GM23248 (cell line): ENCODE results near the gene EMC9. TPM values are rescaled to one million over a fixed set of nuclear protein-coding genes. Genes with fewer than 3 reads are reported as not detected.
"Not testable (repeated sequence)": the region's sequence is repeated elsewhere in the genome, so short reads cannot be mapped to it uniquely, and the experiment has no call there.

Experiments
- DNase-seq: peaks from one replicate; pipeline ENCODE4 v3.0.0-alpha.2; 2015
- H2AFZ ChIP-seq: fragments of 200-600 bp; sonication (generic); 2 replicates; pipeline ENCODE4 v1.6.1; 2016; ENCODE audit warnings: antibody characterized with exemption
- H3F3A ChIP-seq: fragments of 200-600 bp; sonication (generic); 2 replicates; pipeline ENCODE4 v1.6.1; 2016; ENCODE audit warnings: mild to moderate bottlenecking, antibody characterized with exemption, mixed run types; ENCODE audit not compliant: insufficient read depth
- H3K27ac ChIP-seq: fragments of 200-600 bp; sonication (generic); 2 replicates; pipeline ENCODE4 v1.5.1; 2016; ENCODE audit warnings: mild to moderate bottlenecking
- H3K27me3 ChIP-seq: fragments of 200-600 bp; sonication (generic); replicated peaks from 2 replicates; pipeline ENCODE4 v1.6.1; 2016; ENCODE audit warnings: mild to moderate bottlenecking; ENCODE audit not compliant: insufficient read depth
- H3K36me3 ChIP-seq: fragments of 200-600 bp; sonication (generic); 2 replicates; pipeline ENCODE4 v1.6.1; 2016; ENCODE audit warnings: low read depth, mild to moderate bottlenecking
- H3K4me1 ChIP-seq: fragments of 200-600 bp; sonication (generic); 2 replicates; pipeline ENCODE4 v1.6.1; 2016; ENCODE audit warnings: mild to moderate bottlenecking; ENCODE audit not compliant: insufficient read depth
- H3K4me2 ChIP-seq: fragments of 200-600 bp; sonication (generic); one replicate; pipeline ENCODE4 v1.6.1; 2016; ENCODE audit warnings: mild to moderate bottlenecking; ENCODE audit not compliant: unreplicated experiment
- H3K4me3 ChIP-seq: fragments of 200-600 bp; sonication (generic); 2 replicates; pipeline ENCODE4 v1.5.1; 2016; ENCODE audit warnings: mild to moderate bottlenecking
- H3K79me2 ChIP-seq: fragments of 200-600 bp; sonication (generic); 2 replicates; pipeline ENCODE4 v1.6.1; 2016; ENCODE audit warnings: mild to moderate bottlenecking; ENCODE audit not compliant: insufficient read depth
- H3K9ac ChIP-seq: fragments of 200-600 bp; sonication (generic); 2 replicates; pipeline ENCODE4 v1.6.1; 2016; ENCODE audit warnings: mild to moderate bottlenecking
- H3K9me2 ChIP-seq: fragments of 200-600 bp; sonication (generic); 2 replicates; pipeline ENCODE4 v1.6.1; 2016; ENCODE audit warnings: mixed run types, mild to moderate bottlenecking, moderate library complexity; ENCODE audit not compliant: insufficient read depth
- H3K9me3 ChIP-seq: fragments of 200-600 bp; sonication (generic); one replicate; pipeline ENCODE4 v1.6.1; 2017; ENCODE audit warnings: low read depth
- H4K20me1 ChIP-seq: fragments of 200-600 bp; sonication (generic); 2 replicates; pipeline ENCODE4 v1.6.0; 2016; ENCODE audit not compliant: insufficient read depth
- EZH2 ChIP-seq: fragments of 200-600 bp; sonication (generic); IDR thresholded peaks from 2 replicates; pipeline ENCODE4 v1.6.1; 2018; ENCODE audit warnings: antibody characterized with exemption, mild to moderate bottlenecking; ENCODE audit not compliant: insufficient read depth, poor library complexity, severe bottlenecking
- EZH2phosphoT487 ChIP-seq: fragments of 200-600 bp; sonication (generic); IDR thresholded peaks from 2 replicates; pipeline ENCODE4 v1.6.1; 2018; ENCODE audit warnings: antibody characterized with exemption, moderate library complexity, mild to moderate bottlenecking, low read depth; ENCODE audit not compliant: insufficient read depth
- WGBS, 2 experiments: methylation state at CpG; one replicate each; pipeline ENCODE4 v1.1.6; 2015 to 2017; ENCODE audit warnings: low lambda C conversion rate in 2 of 2, low coverage in 1 of 2; ENCODE audit errors: missing lambda C conversion rate in 2 of 2; 5-methylcytosine and 5-hydroxymethylcytosine counted together
- in situ Hi-C: fragments of 300-500 bp; cut with MboI; formaldehyde crosslinking; loops from 2 replicates; pipeline ENCODE4 v1.15.0; 2020
- polyA plus RNA-seq: library from polyadenylated mRNA; unstranded; fragments of >200 nt; fragmentation: Nextera tagmentation; extraction: Ambion mirVana; gene quantifications from 2 replicates; pipeline ENCODE4 v1.2.1, GENCODE V29; 2016
- total RNA-seq: library from RNA; depleted of rRNA; stranded (reverse); fragments of >200 nt; shearing (Covaris generic); gene quantifications from 2 replicates; pipeline ENCODE4 v1.2.3, GENCODE V29; 2014

Gene EMC9
- total and polyA plus RNA-seq, 2 experiments from 2014 or later, result 22.9 to 27.4 TPM

DNA sequence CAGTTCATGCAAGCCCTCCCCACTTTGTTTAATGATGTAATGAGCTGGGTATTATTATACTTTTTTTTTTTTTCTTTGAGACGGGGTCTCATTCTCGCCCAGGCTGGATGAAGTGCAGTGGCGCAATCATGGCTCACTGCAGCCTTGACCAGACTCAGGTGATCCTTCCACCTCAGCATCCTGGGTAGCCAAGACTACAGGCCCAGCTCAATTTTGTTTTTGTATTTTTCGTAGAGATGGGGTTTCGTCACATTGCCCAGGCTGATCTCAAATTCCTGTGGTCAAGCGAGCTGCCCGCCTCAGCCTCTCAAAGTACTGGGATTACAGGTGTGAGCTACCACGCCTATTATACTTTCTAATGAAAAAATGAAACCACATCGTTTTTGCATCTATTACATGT lies 31.3 kb downstream of the EMC9 start:
- H4K20me1 ChIP-seq, result no peaks in the 10 kb centered on the region
- WGBS, 2 experiments, result 87% methylated on average over 9 of the region's 9 CpGs

DNA sequence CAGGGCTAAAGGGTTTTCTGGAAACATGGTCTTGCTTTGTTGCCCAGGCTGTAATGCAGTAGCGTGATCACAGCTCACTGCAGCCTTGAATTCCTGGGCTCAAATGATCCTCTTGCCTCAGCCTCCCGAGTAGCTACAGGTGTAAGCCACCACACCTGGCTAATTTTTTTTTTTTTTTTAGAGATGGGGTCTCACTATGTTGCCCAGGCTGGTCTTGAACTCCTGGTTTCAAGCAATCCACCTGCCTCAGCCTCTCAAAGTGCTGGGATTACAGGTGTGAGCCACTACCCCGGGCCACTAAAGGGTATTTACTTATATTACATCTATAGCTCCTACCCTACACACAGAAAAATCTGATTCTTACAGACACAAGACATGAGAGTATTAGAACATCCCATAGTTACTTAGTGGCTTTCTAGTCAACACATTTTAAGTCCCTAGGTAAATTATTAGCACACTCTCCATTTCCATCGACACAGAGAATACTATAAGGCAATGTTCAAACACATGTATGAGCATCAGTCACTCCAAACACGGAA lies 33.0 kb downstream of the EMC9 start:
- H3K36me3 ChIP-seq, result peaks cover 9% of the 10 kb centered on the region; the same call in 1 of the 2 replicates
- H3K9me2 ChIP-seq, result no peaks in the 10 kb centered on the region
- no peak overlapping the region for H3K4me2 ChIP-seq
- no peaks in the 10 kb centered on the region for H3K27me3 ChIP-seq
- no peak for TF ChIP-seq EZH2
- TF ChIP-seq EZH2phosphoT487, result no peak
- H3K79me2 ChIP-seq, result no peaks in the 10 kb centered on the region
- no peak overlapping the region for H3K27ac ChIP-seq
- H2AFZ ChIP-seq, result peak overlapping the region; percentile 54
- in situ Hi-C loops, result no loop called here
- 56 to 60% methylated on average over 5 of the region's 5 CpGs for WGBS, 2 experiments
- no peak for DNase-seq
- H3K9ac ChIP-seq, result no peak overlapping the region
- no peaks in the 10 kb centered on the region for H3K9me3 ChIP-seq
- peaks cover 28% of the 10 kb centered on the region for H3F3A ChIP-seq
- H4K20me1 ChIP-seq, result no peaks in the 10 kb centered on the region
- H3K4me3 ChIP-seq, result no peak overlapping the region
- 0 out of 2 replicates have a peak, but pooled peaks cover 5% of the 10 kb centered on the region for H3K4me1 ChIP-seq

More for the DNA sequence above, 31.3 kb downstream of the EMC9 start:
- TF ChIP-seq EZH2 (no peak), EZH2phosphoT487 (no peak)
- Histone ChIP-seq H3K4me3 (no peak overlapping the region), H2AFZ (no peak overlapping the region), H3K4me2 (no peak overlapping the region), H3K27me3 (no peaks in the 10 kb centered on the region), H3K36me3 (no peaks in the 10 kb centered on the region), H3K9me2 (no peaks in the 10 kb centered on the region), H3K79me2 (no peaks in the 10 kb centered on the region), H3K27ac (no peak overlapping the region), H3K9ac (no peak overlapping the region), H3F3A (peaks cover 21% of the 10 kb centered on the region), H3K9me3 (no peaks in the 10 kb centered on the region), H3K4me1 (0 out of 2 replicates have a peak, but pooled peaks cover 5% of the 10 kb centered on the region)
- no peak for DNase-seq
- in situ Hi-C loops, result no loop called here

DNA sequence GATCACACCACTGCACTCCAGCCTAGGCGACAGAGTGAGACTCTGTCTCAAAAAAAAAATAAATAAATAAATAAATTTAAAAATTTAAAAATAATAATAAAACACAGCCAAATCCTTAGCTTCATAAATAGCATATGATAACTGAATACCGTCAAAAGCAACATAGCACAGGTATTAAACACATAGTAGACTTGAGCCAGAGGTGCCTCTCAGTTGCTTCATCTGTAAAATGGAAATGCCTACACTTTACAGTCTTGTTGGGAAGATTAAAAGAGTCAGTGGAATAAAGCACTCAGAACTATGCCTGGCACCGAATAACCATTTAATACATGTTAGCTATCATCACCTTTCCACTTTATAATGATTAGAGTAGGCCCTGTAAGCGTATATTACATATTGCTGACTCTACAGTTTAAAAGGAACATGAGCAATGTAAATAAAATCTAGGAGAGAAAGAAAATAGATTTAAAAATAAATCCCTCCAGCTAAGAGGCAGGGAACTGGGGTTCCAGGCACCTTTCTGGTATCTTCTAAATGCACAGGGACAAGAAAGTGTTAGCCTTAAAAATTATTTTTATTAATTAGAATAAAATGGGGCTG lies 34.6 kb downstream of the EMC9 start:
- Histone ChIP-seq H4K20me1 (no peaks in the 10 kb centered on the region), H3K4me2 (no peak overlapping the region), H3K4me3 (no peak overlapping the region), H3K79me2 (no peaks in the 10 kb centered on the region), H3K27me3 (no peaks in the 10 kb centered on the region), H3K9ac (no peak overlapping the region), H3K4me1 (0 out of 2 replicates have a peak, but pooled peaks cover 5% of the 10 kb centered on the region), H3K9me3 (no peaks in the 10 kb centered on the region), H3K27ac (no peak overlapping the region), H3K9me2 (no peaks in the 10 kb centered on the region), H2AFZ (no peak overlapping the region), H3K36me3 (peaks cover 24% of the 10 kb centered on the region; the same call in 1 of the 2 replicates), H3F3A (peaks cover 30% of the 10 kb centered on the region)
- TF ChIP-seq EZH2 (no peak), EZH2phosphoT487 (no peak)
- 80 to 87% methylated on average over 4 of the region's 4 CpGs for WGBS, 2 experiments
- in situ Hi-C loops, result no loop called here
- no peak for DNase-seq

DNA sequence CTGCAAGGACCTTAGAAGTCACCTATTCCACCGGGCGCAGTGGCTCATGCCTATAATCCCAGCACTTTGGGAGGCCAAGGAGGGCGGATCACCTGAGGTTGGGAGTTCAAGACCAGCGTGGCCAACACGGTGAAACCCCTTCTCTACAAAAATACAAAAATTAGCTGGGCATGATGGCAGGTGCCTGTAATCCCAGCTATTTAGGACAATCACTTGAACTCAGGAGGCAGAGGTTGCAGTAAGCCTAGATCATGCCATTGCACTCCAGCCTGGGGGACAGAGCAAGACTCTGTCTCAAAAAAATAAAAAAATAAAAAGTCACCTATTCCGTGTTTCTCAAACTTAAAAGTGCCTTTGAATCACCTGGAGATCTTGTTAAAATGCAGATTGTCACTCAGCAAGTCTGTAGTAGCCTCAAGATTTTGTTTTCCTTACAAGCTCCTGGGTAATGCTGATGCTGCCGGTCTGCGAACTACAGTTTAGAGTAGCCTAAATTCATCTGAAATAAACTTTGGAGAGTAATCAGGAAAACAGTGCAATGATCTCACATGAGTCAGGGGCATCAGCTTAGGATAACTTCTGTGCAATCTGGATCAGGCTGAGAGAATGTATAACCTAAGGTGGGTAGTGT lies 35.7 kb downstream of the EMC9 start:
- H3K79me2 ChIP-seq, H3K4me3 ChIP-seq, H3K9ac ChIP-seq, H3K9me3 ChIP-seq, H3K4me1 ChIP-seq, H4K20me1 ChIP-seq, H3K9me2 ChIP-seq, H3K27ac ChIP-seq, H3K4me2 ChIP-seq, in situ Hi-C loops, H2AFZ ChIP-seq, H3K27me3 ChIP-seq: not testable (repeated sequence)
- peak; percentile 10 for DNase-seq
- H3K36me3 ChIP-seq, result peaks cover 33% of the 10 kb centered on the region; the same call in 1 of the 2 replicates
- peaks cover 30% of the 10 kb centered on the region for H3F3A ChIP-seq
- WGBS, 2 experiments, result 87 to 88% methylated on average over 8 of the region's 8 CpGs
